IMR-90 (cell line): ENCODE data around the gene NEIL3. TPM values are rescaled to one million over a fixed set of nuclear protein-coding genes. Genes with fewer than 3 reads are reported as not detected.

ENCODE experiments used
- ATAC-seq: fragments of 200-7000 bp; cut with Tn5 transposase; 2 replicates; pipeline ENCODE4 v1.9.1; 2020; ENCODE audit warnings: low read depth, mild to moderate bottlenecking, moderate library complexity
- BruUV-seq: library from RNA; stranded (reverse); fragments of 400-500 nt; replicated peaks from 2 replicates; lab custom pipeline; 2021; lab: Mats Ljungman, UMichigan
- CTCF ChIA-PET: fragments of 300-600 bp; formaldehyde crosslinking; extraction: SDS; loops from one replicate; lab custom pipeline; 2021; ENCODE audit warnings: antibody characterized with exemption; lab: Yijun Ruan, JAX
- POLR2A ChIA-PET: fragments of 300-600 bp; sonication (Branson Sonifier 250); formaldehyde crosslinking; loops from one replicate; lab custom pipeline; 2022; ENCODE audit warnings: antibody characterized with exemption; ENCODE audit not compliant: unreplicated experiment; lab: Charles Lee
- DNase-seq: peaks from one replicate; pipeline ENCODE4 v3.0.0; 2013
- H2AFZ ChIP-seq: replicated peaks from 2 replicates; pipeline ENCODE3; 2013; ENCODE audit warnings: low read length, mild to moderate bottlenecking; ENCODE audit not compliant: poor library complexity
- H2AK5ac ChIP-seq: 2 replicates; pipeline ENCODE4 v1.6.1; 2013; ENCODE audit warnings: low read depth, low read length, inconsistent platforms
- H2AK9ac ChIP-seq: replicated peaks from 2 replicates; pipeline ENCODE3; 2013; ENCODE audit warnings: mild to moderate bottlenecking, low read depth, low read length, moderate library complexity; ENCODE audit not compliant: poor library complexity
- H2BK120ac ChIP-seq: 2 replicates; pipeline ENCODE4 v1.6.1; 2013; ENCODE audit warnings: low read depth, low read length, inconsistent platforms
- H2BK15ac ChIP-seq: 3 replicates; pipeline ENCODE4 v1.6.1; 2013; ENCODE audit warnings: low read depth, low read length, inconsistent platforms
- H2BK20ac ChIP-seq: 2 replicates; pipeline ENCODE4 v1.6.1; 2013; ENCODE audit warnings: low read depth, mild to moderate bottlenecking, inconsistent platforms, low read length, moderate library complexity
- H2BK5ac ChIP-seq: 2 replicates; pipeline ENCODE4 v1.6.1; 2013; ENCODE audit warnings: mild to moderate bottlenecking, low read depth, low read length, inconsistent platforms; ENCODE audit not compliant: poor library complexity, severe bottlenecking
- H3K14ac ChIP-seq: replicated peaks from 2 replicates; pipeline ENCODE4 v1.6.1; 2013; ENCODE audit warnings: low read depth, low read length, inconsistent platforms
- H3K18ac ChIP-seq: 2 replicates; pipeline ENCODE4 v1.6.1; 2013; ENCODE audit warnings: low read depth, low read length, control low read depth
- H3K23ac ChIP-seq: 2 replicates; pipeline ENCODE4 v1.6.1; 2013; ENCODE audit warnings: low read depth, low read length, inconsistent platforms
- H3K27ac ChIP-seq: 2 replicates; pipeline ENCODE4 v1.5.1; 2013; ENCODE audit warnings: mild to moderate bottlenecking, control low read depth, low read length; ENCODE audit not compliant: insufficient read depth
- H3K27me3 ChIP-seq: 2 replicates; pipeline ENCODE4 v1.6.1; 2013; ENCODE audit warnings: low read length; ENCODE audit not compliant: control insufficient read depth, insufficient read depth
- H3K36me3 ChIP-seq: 2 replicates; pipeline ENCODE4 v1.6.1; 2013; ENCODE audit warnings: low read length, mixed read lengths; ENCODE audit not compliant: control insufficient read depth, insufficient read depth
- H3K4ac ChIP-seq: 2 replicates; pipeline ENCODE4 v1.6.1; 2013; ENCODE audit warnings: low read depth, low read length, inconsistent platforms
- H3K4me1 ChIP-seq: 2 replicates; pipeline ENCODE4 v1.6.1; 2013; ENCODE audit warnings: low read length, mixed read lengths; ENCODE audit not compliant: control insufficient read depth, insufficient read depth
- H3K4me2 ChIP-seq: 2 replicates; pipeline ENCODE4 v1.6.1; 2013; ENCODE audit warnings: low read depth, mild to moderate bottlenecking, control low read depth, low read length, moderate library complexity
- H3K4me3 ChIP-seq: 2 replicates; pipeline ENCODE4 v1.5.1; 2013; ENCODE audit warnings: low read depth, mild to moderate bottlenecking, control low read depth, low read length, moderate library complexity; ENCODE audit not compliant: insufficient read depth
- H3K56ac ChIP-seq: 2 replicates; pipeline ENCODE4 v1.6.1; 2013; ENCODE audit warnings: low read length, inconsistent platforms; ENCODE audit not compliant: insufficient read depth; ENCODE audit errors: extremely low read depth
- H3K79me1 ChIP-seq, 2 experiments: 2 replicates each; pipeline ENCODE4 v1.6.1; 2013; ENCODE audit warnings: low read length in 2 of 2, inconsistent platforms in 1 of 2, low read depth in 1 of 2
- H3K9ac ChIP-seq: 2 replicates; pipeline ENCODE4 v1.6.1; 2013; ENCODE audit warnings: low read depth, low read length, control low read depth
- H3K9me1 ChIP-seq: 2 replicates; pipeline ENCODE4 v1.6.1; 2013; ENCODE audit warnings: low read length, inconsistent platforms; ENCODE audit not compliant: insufficient read depth
- H3K9me3 ChIP-seq: 2 replicates; pipeline ENCODE4 v1.6.1; 2013; ENCODE audit warnings: low read length; ENCODE audit not compliant: control insufficient read depth, insufficient read depth
- H4K20me1 ChIP-seq: 2 replicates; pipeline ENCODE4 v1.6.1; 2013; ENCODE audit warnings: low read length, inconsistent platforms; ENCODE audit not compliant: insufficient read depth
- H4K5ac ChIP-seq: 2 replicates; pipeline ENCODE4 v1.6.1; 2013; ENCODE audit warnings: mild to moderate bottlenecking, low read depth, low read length, control low read depth
- H4K8ac ChIP-seq, 2 experiments: 2 replicates each; pipeline ENCODE4 v1.6.1; 2013; ENCODE audit warnings: low read depth in 2 of 2, low read length in 2 of 2, control low read depth in 1 of 2, inconsistent platforms in 1 of 2
- H4K91ac ChIP-seq: 2 replicates; pipeline ENCODE4 v1.6.1; 2013; ENCODE audit warnings: low read depth, low read length, inconsistent platforms; ENCODE audit not compliant: insufficient read depth
- CHD1 ChIP-seq: IDR thresholded peaks from 2 replicates; pipeline ENCODE4 v1.6.1; 2012; ENCODE audit warnings: low read depth, low read length, improper control_type of control experiment
- ELK1 ChIP-seq: fragments of 150-350 bp; IDR thresholded peaks from 2 replicates; pipeline ENCODE4 v1.6.1; 2016; ENCODE audit warnings: low read depth, mild to moderate bottlenecking, low read length, moderate library complexity, borderline replicate concordance
- MAFK ChIP-seq: IDR thresholded peaks from 2 replicates; pipeline ENCODE4 v1.6.1; 2012; ENCODE audit warnings: low read depth, low read length, improper control_type of control experiment
- RCOR1 ChIP-seq: IDR thresholded peaks from 2 replicates; pipeline ENCODE4 v1.6.1; 2012; ENCODE audit warnings: mild to moderate bottlenecking, low read length, improper control_type of control experiment; ENCODE audit not compliant: insufficient replicate concordance
- SMC3 ChIP-seq: fragments of 150-350 bp; IDR thresholded peaks from 2 replicates; pipeline ENCODE4 v1.6.1; 2016; ENCODE audit warnings: low read depth, mild to moderate bottlenecking, antibody characterized with exemption, low read length, moderate library complexity
- WGBS, 2 experiments: methylation state at CpG; one replicate each; pipeline versions ENCODE4 v1.1.5 to v1.1.7; 2013; ENCODE audit warnings: missing lambda C conversion rate in 2 of 2; ENCODE audit not compliant: insufficient read length in 1 of 2; ENCODE audit errors: extremely low coverage in 2 of 2; 5-methylcytosine and 5-hydroxymethylcytosine counted together
- dilution Hi-C: fragments of 300-500 bp; cut with HindIII; formaldehyde crosslinking; loops from one replicate; pipeline ENCODE4 v1.14.3; 2018; ENCODE audit warnings: low sequenced_read_pairs; ENCODE audit not compliant: unreplicated experiment
- in situ Hi-C: fragments of 300-500 bp; cut with MboI; formaldehyde crosslinking; loops from 3 replicates; pipeline ENCODE4 v1.14.3; 2019; ENCODE audit warnings: low sequenced_read_pairs, inconsistent platforms, mixed read lengths
- intact Hi-C: fragments of 100-400 bp; cut with micrococcal nuclease; formaldehyde crosslinking; loops from 2 replicates; pipeline ENCODE4 v1.10.0; 2022
- polyA plus RNA-seq, 3 experiments: library from polyadenylated mRNA; depleted of rRNA; stranded (reverse); fragments of >200 nt; gene quantifications; 2 replicates each; pipeline ENCODE4 v1.2.3, GENCODE V29; 2012; ENCODE audit warnings: low replicate concordance in 1 of 3
- total RNA-seq: library from RNA; depleted of rRNA; stranded (reverse); fragments of >200 nt; gene quantifications from 2 replicates; pipeline ENCODE4 v1.2.3, GENCODE V29; 2012

NEIL3 gene
- total and polyA plus RNA-seq, 2 of the 4 experiments (the other 2 are of a cell fraction): 4.4 to 7.9 TPM

- H2BK20ac ChIP-seq: no peak overlapping the region; the same call in 1 of the 2 replicates
- no peaks in the 10 kb centered on the region for H3K9me1 ChIP-seq
- no peaks in the 10 kb centered on the region for H3K79me1 ChIP-seq
- no peak overlapping the region for H2BK15ac ChIP-seq
- H4K91ac ChIP-seq: no peak overlapping the region
- H3K14ac ChIP-seq: no peak overlapping the region
- H2BK5ac ChIP-seq: no peak overlapping the region
- H2BK120ac ChIP-seq: no peak overlapping the region
- H3K23ac ChIP-seq: no peak overlapping the region
- no peak overlapping the region; the same call in 1 of the 2 replicates for H4K5ac ChIP-seq
- peak overlapping the region; percentile 72 for H2AFZ ChIP-seq
- DNase-seq (no peak), ATAC-seq (no peak)
- no peak overlapping the region for H3K4me3 ChIP-seq
- in situ Hi-C loops (no loop called here), dilution Hi-C loops (no loop called here), intact Hi-C loops (no loop called here)
- H3K27me3 ChIP-seq: no peaks in the 10 kb centered on the region
- TF ChIP-seq CHD1 (no peak), MAFK (no peak), RCOR1 (no peak), ELK1 (no peak), SMC3 (no peak)
- ChIA-PET CTCF (interaction anchor here (0.6 kb wide), 1 partner anchor 27 kb away, joined by 3 read pairs; no protein-coding TSS in a partner anchor), POLR2A (no interaction called here)
- WGBS, 2 experiments: no CpG with 5 or more reads among the region's 5 CpGs
- no TSS peak for BruUV-seq
- H3K18ac ChIP-seq: peak overlapping the region; percentile 12
- H2AK9ac ChIP-seq: no peak overlapping the region
- H4K8ac ChIP-seq: no peak overlapping the region; a peak in 1 of 4 replicates
- H3K4ac ChIP-seq: no peak overlapping the region
- no peaks in the 10 kb centered on the region for H3K36me3 ChIP-seq
- H3K4me1 ChIP-seq: peaks cover 4% of the 10 kb centered on the region
- H2AK5ac ChIP-seq: no peak overlapping the region
- H3K9ac ChIP-seq: no peak overlapping the region
- no peaks in the 10 kb centered on the region for H4K20me1 ChIP-seq
- H3K9me3 ChIP-seq: no peaks in the 10 kb centered on the region
- H3K27ac ChIP-seq: no peak overlapping the region
- H3K4me2 ChIP-seq: peak overlapping the region; percentile 43; the same call in 1 of the 2 replicates
- H3K56ac ChIP-seq: no peak overlapping the region
Measured at GRCh38 chr4:177282284-177282835, 27.3 kb upstream of the NEIL3 start.
